GM18873 (cell line): ENCODE data around the gene SLC25A39.
A peak's percentile ranks its signal among the peaks of the same experiment; 100 is the strongest.
"Not testable (repeated sequence)": the region's sequence is repeated elsewhere in the genome, so short reads cannot be mapped to it uniquely, and the experiment has no call there.

Experiments
- ATAC-seq: cut with Tn5 transposase; IDR thresholded peaks from one replicate; pipeline ENCODE4 v1.9.1; 2021; ENCODE audit warnings: mild to moderate bottlenecking, moderate library complexity, moderate number of reproducible peaks; ENCODE audit not compliant: unreplicated experiment, low FRiP score

The SLC25A39 gene

GRCh38 chr17:44324571-44325275, at the start of gene SLC25A39:
TSS of gene SLC25A39 (minus strand) at chr17:44324823. CDS start at chr17:44323562, 1,261 bp downstream.
- ATAC-seq: peak; percentile 61

GRCh38 chr17:44372036-44372435, 47.4 kb upstream of the SLC25A39 start:
- no peak for ATAC-seq

DNA sequence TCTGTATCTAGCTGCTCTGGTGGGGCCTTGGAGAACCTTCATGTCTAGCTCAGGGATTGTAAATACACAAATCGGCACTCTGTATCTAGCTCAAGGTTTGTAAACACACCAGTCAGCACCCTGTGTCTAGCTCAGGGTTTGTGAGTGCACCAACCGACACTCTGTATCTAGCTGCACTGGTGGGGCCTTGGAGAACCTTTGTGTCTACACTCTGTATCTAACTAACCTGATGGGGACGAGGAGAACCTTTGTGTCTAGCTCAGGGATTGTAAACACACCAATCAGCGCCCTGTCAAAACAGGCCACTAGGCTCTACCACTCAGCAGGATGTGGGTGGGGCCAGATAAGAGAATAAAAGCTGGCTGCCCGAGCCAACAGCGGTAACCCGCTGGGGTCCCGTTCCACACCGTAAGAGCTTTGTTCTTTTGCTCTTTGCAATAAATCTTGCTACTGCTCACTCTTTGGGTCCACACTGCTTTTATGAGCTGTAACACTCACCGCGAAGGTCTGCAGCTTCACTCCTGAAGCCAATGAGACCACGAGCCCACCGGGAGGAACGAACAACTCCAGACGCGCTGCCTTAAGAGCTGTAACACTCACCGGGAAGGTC, 44.9 kb upstream of the SLC25A39 start:
- ATAC-seq: not testable (repeated sequence)

- ATAC-seq: not testable (repeated sequence)
These were observed 44.0 kb upstream of the SLC25A39 start for GRCh38 chr17:44368391-44369243.

- no peak for ATAC-seq
These were observed 42.8 kb upstream of the SLC25A39 start for GRCh38 chr17:44367231-44367979.

DNA sequence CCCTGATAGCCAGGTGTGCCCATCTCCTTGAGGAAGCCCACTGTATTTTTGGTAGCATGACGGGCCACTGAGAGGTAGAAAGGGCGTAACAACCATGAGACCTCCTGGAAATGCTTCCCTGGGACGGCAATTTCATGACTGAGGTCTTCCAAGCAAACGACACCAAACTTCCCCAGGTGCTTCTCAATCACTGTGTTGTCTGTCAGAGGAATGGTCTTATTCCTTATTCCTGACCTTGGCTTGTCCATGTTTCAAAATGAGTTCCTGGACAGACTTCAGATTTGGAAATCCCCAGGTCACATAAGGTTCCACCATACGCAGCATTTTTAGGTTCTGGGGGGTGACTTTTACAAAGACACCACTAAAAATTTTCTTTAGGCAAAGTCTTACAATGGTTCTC, 40.4 kb upstream of the SLC25A39 start:
- ATAC-seq: not testable (repeated sequence)

DNA sequence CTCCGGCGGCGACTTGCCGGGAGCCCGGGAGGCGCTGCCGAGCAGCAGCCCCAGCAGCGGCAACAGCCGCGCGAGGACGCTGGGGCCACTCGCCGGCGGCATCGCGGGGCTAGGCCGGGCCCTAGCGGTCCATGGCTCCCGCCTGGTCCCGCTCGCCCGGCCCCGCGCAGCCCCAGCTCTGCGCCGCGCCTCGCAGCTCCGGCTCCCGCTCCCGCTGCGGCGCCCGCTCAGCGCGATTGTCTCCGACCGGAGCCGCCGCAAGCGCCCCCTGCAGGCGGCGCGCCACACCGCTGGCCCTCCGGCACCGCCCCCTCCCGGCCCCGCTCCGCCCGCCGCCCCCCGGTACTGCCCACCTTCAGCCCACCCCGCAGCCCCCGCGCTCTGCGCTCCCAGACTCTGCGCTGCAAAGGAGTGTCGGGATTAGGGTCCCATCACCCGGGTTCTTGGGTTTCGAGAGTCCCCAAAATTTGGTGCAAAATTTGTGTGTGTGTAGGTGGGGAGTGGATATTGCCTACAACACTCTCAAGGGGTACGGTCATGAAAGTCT, 39.1 kb upstream of the SLC25A39 start, which contains the start of gene FAM171A2:
FAM171A2 (minus strand) TSS at position 241 of the 547 bp plus-strand sequence; CDS start at position 102, 139 bp downstream.
- ATAC-seq: no peak

- ATAC-seq: no peak
These were observed 38.5 kb upstream of the SLC25A39 start for GRCh38 chr17:44362949-44363612.

DNA sequence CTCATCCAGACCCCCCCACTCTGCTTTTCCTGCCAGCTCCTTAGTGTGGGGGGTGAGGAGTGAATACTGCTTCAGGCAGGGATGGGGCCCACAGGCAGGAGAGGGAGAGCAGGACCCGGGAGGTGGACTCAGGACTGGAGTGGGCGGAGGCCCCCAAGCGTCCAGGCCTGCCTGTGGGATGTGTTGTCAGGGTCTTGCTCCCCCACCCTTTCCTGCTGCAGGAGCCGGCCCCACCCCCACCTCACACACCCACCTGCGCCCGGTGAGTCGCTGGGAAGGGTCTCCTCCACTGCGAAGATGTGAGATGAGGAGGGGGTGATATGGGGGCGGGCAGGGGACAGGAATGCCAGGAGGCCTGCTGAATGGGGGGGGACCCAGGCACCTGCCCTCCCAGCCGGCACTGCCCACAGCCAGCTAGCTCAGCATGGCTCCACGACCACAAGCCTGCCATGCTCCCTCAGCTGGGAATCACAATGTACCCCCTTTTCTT, 37.9 kb upstream of the SLC25A39 start:
- no peak for ATAC-seq

GRCh38 chr17:44361292-44362260, 37.0 kb upstream of the SLC25A39 start:
- no peak for ATAC-seq

DNA sequence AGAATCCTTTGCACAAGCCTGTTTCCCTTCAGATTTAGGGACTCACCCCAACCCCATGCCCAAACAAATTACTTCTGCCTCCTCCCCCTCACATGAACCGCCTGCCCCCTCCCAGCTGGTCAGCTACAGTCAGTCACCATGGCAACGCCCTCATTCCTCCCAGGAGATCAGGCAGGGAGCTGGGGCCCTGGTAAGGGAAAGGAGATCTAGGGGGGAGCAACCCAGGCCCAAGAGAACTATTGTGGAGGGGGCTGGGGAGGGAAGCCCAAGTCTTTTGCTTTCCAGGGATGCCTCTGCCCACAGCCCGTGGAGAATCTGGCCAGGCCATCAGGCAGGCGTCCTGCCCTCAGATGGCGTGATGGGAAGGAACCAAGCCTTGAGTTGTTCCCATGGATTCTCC, 36.2 kb upstream of the SLC25A39 start:
- no peak for ATAC-seq

GRCh38 chr17:44360144-44360533, 35.5 kb upstream of the SLC25A39 start:
- ATAC-seq: no peak

- no peak for ATAC-seq
These were observed 35.0 kb upstream of the SLC25A39 start for GRCh38 chr17:44359458-44360143.

DNA sequence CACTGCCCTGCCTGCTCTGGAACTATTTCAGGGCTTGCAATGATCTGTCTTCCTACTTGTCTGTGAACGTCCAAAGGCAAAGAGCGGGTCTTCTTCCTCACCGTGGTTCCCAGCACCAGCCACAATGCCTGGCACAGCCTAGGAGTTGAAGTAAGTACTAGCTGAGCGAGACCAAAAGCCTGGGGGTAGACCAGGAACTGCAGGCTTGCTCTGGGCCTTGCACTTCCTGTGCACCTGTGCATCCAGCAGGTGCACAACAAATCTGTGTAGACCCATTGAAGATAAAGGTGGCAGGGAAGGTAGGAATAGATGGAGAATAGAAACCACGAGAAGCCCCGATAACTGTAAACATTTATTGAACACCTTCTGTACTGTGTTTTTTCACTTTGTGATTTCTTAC, 34.4 kb upstream of the SLC25A39 start:
- ATAC-seq: no peak

DNA sequence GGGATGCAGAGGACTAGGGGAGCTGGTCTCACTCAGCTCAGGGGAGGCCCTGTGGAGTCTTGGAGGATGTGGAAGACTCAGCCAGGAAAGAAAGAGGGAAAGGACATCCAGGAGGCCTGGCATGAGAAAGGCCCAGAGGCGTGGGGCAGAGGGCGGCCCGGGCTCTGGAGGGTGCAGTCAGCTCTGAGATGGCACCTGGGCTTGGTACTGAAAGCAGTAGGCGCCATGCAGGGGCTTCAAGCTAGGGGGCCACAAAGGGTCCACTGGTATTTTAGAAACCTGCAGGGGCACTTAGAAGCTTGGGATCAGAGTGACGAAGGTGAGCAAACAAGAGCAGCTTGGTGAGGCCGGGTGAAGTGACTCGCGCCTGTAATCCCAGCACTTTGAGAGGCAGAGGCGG, 33.4 kb upstream of the SLC25A39 start:
- no peak for ATAC-seq

DNA sequence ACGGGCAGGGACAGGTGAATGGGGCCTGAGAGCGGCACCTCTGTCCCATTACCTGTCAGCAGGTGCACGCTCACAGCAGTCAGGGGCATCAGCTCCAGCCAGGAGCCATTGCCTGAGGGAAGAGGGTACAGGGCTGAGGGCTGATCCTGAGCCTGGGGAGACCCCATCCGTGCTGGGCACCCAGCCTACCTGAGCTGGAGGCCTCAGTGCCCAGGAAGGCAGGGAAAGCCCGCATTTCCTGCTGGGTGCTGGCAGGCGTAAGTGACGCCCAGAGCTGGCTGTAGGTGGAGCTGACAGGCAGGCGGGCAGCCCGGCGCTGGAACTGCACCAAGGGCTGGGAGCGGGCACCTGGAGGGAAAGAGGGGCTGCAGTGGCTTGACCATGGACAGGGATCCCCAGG, 31.6 kb upstream of the SLC25A39 start:
- ATAC-seq: no peak

GRCh38 chr17:44355642-44356099, 31.0 kb upstream of the SLC25A39 start:
- no peak for ATAC-seq
